Measurements from ENCODE around the gene ATRIP.

DNA sequence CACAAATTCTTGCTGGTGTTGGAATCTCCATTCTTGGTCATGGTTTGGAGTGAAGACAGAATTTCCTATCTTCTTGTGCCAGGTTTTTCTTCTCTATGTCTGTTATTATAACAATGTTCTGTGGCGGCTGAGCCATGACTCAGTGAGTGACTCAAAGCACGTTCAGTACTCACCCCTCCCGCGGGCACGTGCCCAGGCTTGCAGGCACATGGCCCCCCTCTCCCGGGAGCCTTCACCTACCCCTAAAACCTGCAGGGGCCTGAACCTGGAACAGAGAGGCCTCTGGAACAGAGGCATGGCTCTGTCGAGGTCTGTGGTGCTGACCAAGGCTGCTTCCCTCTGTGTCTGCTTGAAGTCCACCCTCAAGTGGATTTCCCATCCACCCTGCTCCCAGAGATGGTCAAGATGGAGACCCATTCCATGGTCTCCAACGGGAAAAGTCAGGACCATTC lies 44.2 kb upstream of the ATRIP start:
- TF ChIP-seq TCF3 (IDR thresholded peaks at IDR 0.05; ENCODE audit: borderline replicate concordance, insufficient read depth, low read depth, low read length) (no peak), POLR2A (IDR thresholded peaks at IDR 0.05; ENCODE audit: low read depth, low read length) (no peak), EP300 (IDR thresholded peaks at IDR 0.05; ENCODE audit: borderline replicate concordance in 1 of 2, control insufficient read depth in 1 of 2, low read depth in 2 of 2, low read length in 2 of 2) (no peak), EZH2 (IDR thresholded peaks at IDR 0.05; ENCODE audit: borderline replicate concordance, control insufficient read depth, low read depth, low read length) (no peak), EGR1 (IDR thresholded peaks at IDR 0.05; ENCODE audit: borderline replicate concordance in 1 of 2, low read depth in 2 of 2, low read length in 2 of 2) (no peak), LARP7 (IDR thresholded peaks at IDR 0.05) (no peak), FOXM1 (IDR thresholded peaks at IDR 0.05; ENCODE audit: low read depth, low read length) (no peak), PAX5 (IDR thresholded peaks at IDR 0.05; ENCODE audit: borderline replicate concordance, low read depth, low read length) (no peak), SMC3 (IDR thresholded peaks at IDR 0.05; ENCODE audit: borderline replicate concordance, low read length) (no peak)
- TF ChIP-seq, protein P1, sequence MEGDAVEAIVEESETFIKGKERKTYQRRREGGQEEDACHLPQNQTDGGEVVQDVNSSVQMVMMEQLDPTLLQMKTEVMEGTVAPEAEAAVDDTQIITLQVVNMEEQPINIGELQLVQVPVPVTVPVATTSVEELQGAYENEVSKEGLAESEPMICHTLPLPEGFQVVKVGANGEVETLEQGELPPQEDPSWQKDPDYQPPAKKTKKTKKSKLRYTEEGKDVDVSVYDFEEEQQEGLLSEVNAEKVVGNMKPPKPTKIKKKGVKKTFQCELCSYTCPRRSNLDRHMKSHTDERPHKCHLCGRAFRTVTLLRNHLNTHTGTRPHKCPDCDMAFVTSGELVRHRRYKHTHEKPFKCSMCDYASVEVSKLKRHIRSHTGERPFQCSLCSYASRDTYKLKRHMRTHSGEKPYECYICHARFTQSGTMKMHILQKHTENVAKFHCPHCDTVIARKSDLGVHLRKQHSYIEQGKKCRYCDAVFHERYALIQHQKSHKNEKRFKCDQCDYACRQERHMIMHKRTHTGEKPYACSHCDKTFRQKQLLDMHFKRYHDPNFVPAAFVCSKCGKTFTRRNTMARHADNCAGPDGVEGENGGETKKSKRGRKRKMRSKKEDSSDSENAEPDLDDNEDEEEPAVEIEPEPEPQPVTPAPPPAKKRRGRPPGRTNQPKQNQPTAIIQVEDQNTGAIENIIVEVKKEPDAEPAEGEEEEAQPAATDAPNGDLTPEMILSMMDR (IDR thresholded peaks at IDR 0.05 in 2 of 3, conservative IDR thresholded peaks at IDR 0.05 in 1 of 3; ENCODE audit: control insufficient read depth in 2 of 3, extremely low read depth in 1 of 3, insufficient read depth in 1 of 3, low read depth in 3 of 3, low read length in 3 of 3): no peak

All from GM12878 (cell line).